Karpas-422 (cell line): ENCODE measurements around the gene H1-8. TPM values are rescaled to one million over a fixed set of nuclear protein-coding genes. Genes with fewer than 3 reads are reported as not detected.

Source experiments
- DNase-seq: peaks from one replicate; pipeline ENCODE4 v3.0.0-alpha.2; 2015
- H2AFZ ChIP-seq: fragments of 200-600 bp; sonication (generic); 2 replicates; pipeline ENCODE4 v1.6.1; 2014; ENCODE audit warnings: antibody characterized with exemption, low read length, mixed read lengths
- H3K27ac ChIP-seq: fragments of 200-600 bp; sonication (generic); 2 replicates; pipeline ENCODE4 v1.5.1; 2014; ENCODE audit warnings: mild to moderate bottlenecking, low read length, moderate library complexity
- H3K27me3 ChIP-seq: fragments of 200-600 bp; sonication (generic); 2 replicates; pipeline ENCODE4 v1.6.1; 2014; ENCODE audit warnings: low read length, mixed read lengths
- H3K36me3 ChIP-seq: fragments of 200-600 bp; sonication (generic); 2 replicates; pipeline ENCODE4 v1.6.1; 2014; ENCODE audit warnings: low read length, mixed read lengths; ENCODE audit not compliant: insufficient read depth
- H3K4me1 ChIP-seq: fragments of 200-600 bp; sonication (generic); 2 replicates; pipeline ENCODE4 v1.6.1; 2014; ENCODE audit warnings: mild to moderate bottlenecking, low read length, mixed read lengths
- H3K4me2 ChIP-seq: fragments of 200-600 bp; sonication (generic); 2 replicates; pipeline ENCODE4 v1.6.1; 2014; ENCODE audit warnings: low read length, low read depth, mild to moderate bottlenecking; ENCODE audit not compliant: poor library complexity, severe bottlenecking
- H3K4me3 ChIP-seq: fragments of 200-600 bp; sonication (generic); 2 replicates; pipeline ENCODE4 v1.5.1; 2014; ENCODE audit warnings: mild to moderate bottlenecking, antibody characterized with exemption, low read length, mixed read lengths
- H3K79me2 ChIP-seq: fragments of 200-600 bp; sonication (generic); 2 replicates; pipeline ENCODE4 v1.6.1; 2014; ENCODE audit warnings: mild to moderate bottlenecking, low read length, mixed read lengths
- H3K9ac ChIP-seq: fragments of 200-600 bp; sonication (generic); 2 replicates; pipeline ENCODE4 v1.6.0; 2014; ENCODE audit warnings: low read length
- H3K9me2 ChIP-seq: fragments of 200-600 bp; sonication (generic), shearing (Covaris generic); replicated peaks from 2 replicates; pipeline ENCODE4 v1.6.0; 2014; ENCODE audit warnings: mild to moderate bottlenecking, low read length, moderate library complexity; ENCODE audit not compliant: insufficient read depth
- H3K9me3 ChIP-seq: fragments of 300-700, 200-600 bp; sonication (generic); 2 replicates; pipeline ENCODE4 v1.6.1; 2014; ENCODE audit warnings: low read length, mixed read lengths
- H4K20me1 ChIP-seq: fragments of 200-600 bp; sonication (generic); 2 replicates; pipeline ENCODE4 v1.6.1; 2014; ENCODE audit warnings: mild to moderate bottlenecking, antibody characterized with exemption, low read length, low read depth; ENCODE audit not compliant: insufficient read depth
- total RNA-seq: library from RNA; depleted of rRNA; stranded (reverse); fragments of >200 nt; shearing (Covaris generic); gene quantifications from 2 replicates; pipeline ENCODE4 v1.2.3, GENCODE V29; 2014; ENCODE audit warnings: low replicate concordance

Gene H1-8
- total RNA-seq, 1 experiment from 2014 or later = not detected

- Histone ChIP-seq H3K4me2 (no peak overlapping the region), H3K4me1 (no peaks in the 10 kb centered on the region), H3K9me2 (no peaks in the 10 kb centered on the region), H4K20me1 (no peaks in the 10 kb centered on the region), H3K79me2 (no peaks in the 10 kb centered on the region), H3K9me3 (no peaks in the 10 kb centered on the region), H3K27me3 (no peaks in the 10 kb centered on the region), H3K27ac (no peak overlapping the region), H2AFZ (no peak overlapping the region), H3K36me3 (no peaks in the 10 kb centered on the region), H3K4me3 (no peak overlapping the region), H3K9ac (no peak overlapping the region)
- DNase-seq = no peak
Observed at GRCh38 chr3:129533406-129533805, 9.6 kb upstream of the H1-8 start.

- Histone ChIP-seq H2AFZ (no peak overlapping the region), H3K9me2 (no peaks in the 10 kb centered on the region), H3K4me3 (no peak overlapping the region), H3K9me3 (no peaks in the 10 kb centered on the region), H3K27me3 (no peaks in the 10 kb centered on the region), H3K4me2 (no peak overlapping the region), H4K20me1 (no peaks in the 10 kb centered on the region), H3K79me2 (no peaks in the 10 kb centered on the region), H3K9ac (no peak overlapping the region), H3K36me3 (no peaks in the 10 kb centered on the region), H3K27ac (no peak overlapping the region), H3K4me1 (no peaks in the 10 kb centered on the region)
- DNase-seq = no peak
Observed at GRCh38 chr3:129534428-129535027, 8.4 kb upstream of the H1-8 start.

- Histone ChIP-seq H2AFZ (no peak overlapping the region), H3K9ac (no peak overlapping the region), H3K9me2 (no peaks in the 10 kb centered on the region)
Observed at GRCh38 chr3:129535075-129535474, 7.9 kb upstream of the H1-8 start.

GRCh38 chr3:129536374-129536667, 6.7 kb upstream of the H1-8 start:
- H3K9me2 ChIP-seq = no peaks in the 10 kb centered on the region
- H3K36me3 ChIP-seq = no peaks in the 10 kb centered on the region
- H3K27ac ChIP-seq = no peak overlapping the region
- no peaks in the 10 kb centered on the region for H3K4me1 ChIP-seq
- no peaks in the 10 kb centered on the region for H3K27me3 ChIP-seq
- H3K79me2 ChIP-seq = no peaks in the 10 kb centered on the region
- H3K9ac ChIP-seq = no peak overlapping the region
- DNase-seq = no peak
- H3K4me3 ChIP-seq = no peak overlapping the region
- no peaks in the 10 kb centered on the region for H4K20me1 ChIP-seq
- no peaks in the 10 kb centered on the region for H3K9me3 ChIP-seq
- no peak overlapping the region for H2AFZ ChIP-seq
- H3K4me2 ChIP-seq = no peak overlapping the region

More at GRCh38 chr3:129535075-129535474, 7.9 kb upstream of the H1-8 start:
- Histone ChIP-seq H3K4me2 (no peak overlapping the region), H3K4me1 (no peaks in the 10 kb centered on the region), H3K4me3 (no peak overlapping the region), H3K27me3 (no peaks in the 10 kb centered on the region), H4K20me1 (no peaks in the 10 kb centered on the region), H3K36me3 (no peaks in the 10 kb centered on the region), H3K79me2 (no peaks in the 10 kb centered on the region), H3K27ac (no peak overlapping the region), H3K9me3 (no peaks in the 10 kb centered on the region)
- DNase-seq = no peak

- no peaks in the 10 kb centered on the region for H3K9me2 ChIP-seq
- H4K20me1 ChIP-seq = no peaks in the 10 kb centered on the region
- no peak overlapping the region for H3K9ac ChIP-seq
- no peaks in the 10 kb centered on the region for H3K36me3 ChIP-seq
- no peak overlapping the region for H2AFZ ChIP-seq
- H3K9me3 ChIP-seq = no peaks in the 10 kb centered on the region
- no peak overlapping the region for H3K27ac ChIP-seq
- H3K27me3 ChIP-seq = no peaks in the 10 kb centered on the region
- no peaks in the 10 kb centered on the region for H3K4me1 ChIP-seq
- H3K4me2 ChIP-seq = no peak overlapping the region
- DNase-seq = peak; percentile 48
- H3K79me2 ChIP-seq = no peaks in the 10 kb centered on the region
- H3K4me3 ChIP-seq = no peak overlapping the region
Observed at GRCh38 chr3:129536804-129537203, 6.2 kb upstream of the H1-8 start.

GRCh38 chr3:129539206-129539605, 3.8 kb upstream of the H1-8 start:
- no peak overlapping the region for H3K4me2 ChIP-seq
- no peak overlapping the region for H2AFZ ChIP-seq
- no peaks in the 10 kb centered on the region for H3K9me2 ChIP-seq
- H3K4me3 ChIP-seq = no peak overlapping the region
- no peaks in the 10 kb centered on the region for H3K36me3 ChIP-seq
- no peaks in the 10 kb centered on the region for H3K27me3 ChIP-seq
- H4K20me1 ChIP-seq = no peaks in the 10 kb centered on the region
- DNase-seq = no peak
- no peak overlapping the region for H3K27ac ChIP-seq
- no peaks in the 10 kb centered on the region for H3K79me2 ChIP-seq
- no peak overlapping the region for H3K9ac ChIP-seq
- H3K4me1 ChIP-seq = no peaks in the 10 kb centered on the region
- H3K9me3 ChIP-seq = no peaks in the 10 kb centered on the region

- no peaks in the 10 kb centered on the region for H3K9me2 ChIP-seq
- no peak overlapping the region for H3K4me2 ChIP-seq
- no peak overlapping the region for H3K9ac ChIP-seq
- DNase-seq = no peak
- H3K79me2 ChIP-seq = no peaks in the 10 kb centered on the region
- H3K36me3 ChIP-seq = no peaks in the 10 kb centered on the region
- no peak overlapping the region for H2AFZ ChIP-seq
- no peaks in the 10 kb centered on the region for H3K9me3 ChIP-seq
- H3K27ac ChIP-seq = no peak overlapping the region
- no peaks in the 10 kb centered on the region for H3K27me3 ChIP-seq
- no peak overlapping the region for H3K4me3 ChIP-seq
- no peaks in the 10 kb centered on the region for H4K20me1 ChIP-seq
- no peaks in the 10 kb centered on the region for H3K4me1 ChIP-seq
Observed at GRCh38 chr3:129540776-129541516, 2.0 kb upstream of the H1-8 start.

- no peak overlapping the region for H3K9ac ChIP-seq
- no peaks in the 10 kb centered on the region for H3K36me3 ChIP-seq
- no peaks in the 10 kb centered on the region for H3K79me2 ChIP-seq
- no peak overlapping the region for H3K27ac ChIP-seq
- H4K20me1 ChIP-seq = no peaks in the 10 kb centered on the region
- no peak overlapping the region for H3K4me3 ChIP-seq
- H3K9me2 ChIP-seq = no peaks in the 10 kb centered on the region
- no peaks in the 10 kb centered on the region for H3K9me3 ChIP-seq
- H3K4me1 ChIP-seq = no peaks in the 10 kb centered on the region
- H2AFZ ChIP-seq = no peak overlapping the region
- no peaks in the 10 kb centered on the region for H3K27me3 ChIP-seq
- no peak overlapping the region for H3K4me2 ChIP-seq
- no peak for DNase-seq
Observed at GRCh38 chr3:129542747-129543146, 228 bp upstream of the H1-8 start.
